GM23338 (cell line): Measurements from ENCODE around the gene ZNF483. TPM values are rescaled to one million over a fixed set of nuclear protein-coding genes. Genes with fewer than 3 reads are reported as not detected.

Experiments
- ATAC-seq: fragments of 200-7000 bp; cut with Tn5 transposase; 3 replicates; pipeline ENCODE4 v1.9.1; 2020
- DNase-seq: peaks from one replicate; pipeline ENCODE4 v3.0.0-alpha.2; 2015; ENCODE audit warnings: low spot score
- H2AFZ ChIP-seq: fragments of 200-600 bp; sonication (generic); 2 replicates; pipeline ENCODE4 v1.8.0; 2016; ENCODE audit warnings: antibody characterized with exemption, mild to moderate bottlenecking, moderate library complexity
- H3F3A ChIP-seq: fragments of 200-600 bp; sonication (generic); replicated peaks from 2 replicates; pipeline ENCODE4 v1.8.0; 2017; ENCODE audit warnings: antibody characterized with exemption, mixed run types, low read depth
- H3K27ac ChIP-seq: fragments of 200-600 bp; sonication (generic); 2 replicates; pipeline ENCODE4 v1.6.1; 2016; ENCODE audit warnings: low read depth
- H3K27me3 ChIP-seq: fragments of 200-600 bp; sonication (generic); 2 replicates; pipeline ENCODE4 v1.8.0; 2016; ENCODE audit warnings: mild to moderate bottlenecking, mixed run types, moderate library complexity; ENCODE audit not compliant: insufficient read depth
- H3K36me3 ChIP-seq: fragments of 200-600 bp; sonication (generic); 2 replicates; pipeline ENCODE4 v1.8.0; 2016; ENCODE audit warnings: mild to moderate bottlenecking; ENCODE audit not compliant: insufficient read depth
- H3K4me1 ChIP-seq: fragments of 200-600 bp; sonication (generic); 2 replicates; pipeline ENCODE4 v1.8.0; 2016; ENCODE audit warnings: mild to moderate bottlenecking, moderate library complexity; ENCODE audit not compliant: insufficient read depth
- H3K4me2 ChIP-seq: fragments of 200-600 bp; sonication (generic); 2 replicates; pipeline ENCODE4 v1.7.1; 2017; ENCODE audit warnings: mixed run types
- H3K4me3 ChIP-seq: fragments of 200-600 bp; sonication (generic); 2 replicates; pipeline ENCODE4 v1.6.1; 2016; ENCODE audit warnings: mixed run types
- H3K79me2 ChIP-seq: fragments of 200-600 bp; sonication (generic); replicated peaks from 2 replicates; pipeline ENCODE4 v1.8.0; 2017; ENCODE audit warnings: mild to moderate bottlenecking; ENCODE audit not compliant: insufficient read depth
- H3K9me2 ChIP-seq: fragments of 200-600 bp; sonication (generic); 2 replicates; pipeline ENCODE4 v1.8.0; 2017; ENCODE audit not compliant: insufficient read depth
- H4K20me1 ChIP-seq: fragments of 200-600 bp; sonication (generic); replicated peaks from 2 replicates; pipeline ENCODE4 v1.8.0; 2017; ENCODE audit warnings: mild to moderate bottlenecking; ENCODE audit not compliant: insufficient read depth
- H3K27ac Mint-ChIP-seq: 2 replicates; pipeline ENCODE4 v1.8.0; 2020; ENCODE audit warnings: inconsistent platforms, mild to moderate bottlenecking, moderate library complexity, mixed read lengths
- H3K27me3 Mint-ChIP-seq: 3 replicates; pipeline ENCODE4 v1.8.0; 2022; ENCODE audit warnings: low read depth, mild to moderate bottlenecking, moderate library complexity, mixed read lengths, inconsistent platforms; ENCODE audit not compliant: insufficient read depth, poor library complexity
- H3K36me3 Mint-ChIP-seq: 3 replicates; pipeline ENCODE4 v1.8.0; 2021; ENCODE audit warnings: low read depth, mild to moderate bottlenecking, inconsistent platforms, moderate library complexity, mixed read lengths
- H3K4me1 Mint-ChIP-seq: 3 replicates; pipeline ENCODE4 v1.8.0; 2020; ENCODE audit warnings: mild to moderate bottlenecking, inconsistent platforms, mixed read lengths
- H3K4me3 Mint-ChIP-seq: 3 replicates; pipeline ENCODE4 v1.8.0; 2021; ENCODE audit warnings: moderate library complexity, mild to moderate bottlenecking, inconsistent platforms, mixed read lengths
- H3K9me3 Mint-ChIP-seq: 3 replicates; pipeline ENCODE4 v1.8.0; 2020; ENCODE audit warnings: moderate library complexity, mild to moderate bottlenecking, inconsistent platforms, mixed read lengths
- CREB1 ChIP-seq: fragments of 250-450 bp; sonication (Bioruptor Pico); IDR thresholded peaks from 2 replicates; pipeline ENCODE4 v1.5.0; 2020; ENCODE audit warnings: low read depth, mild to moderate bottlenecking, moderate library complexity
- EZH2 ChIP-seq: fragments of 200-600 bp; sonication (generic); IDR thresholded peaks from one replicate; pipeline ENCODE4 v1.8.0; 2017; ENCODE audit warnings: antibody characterized with exemption, mild to moderate bottlenecking, low read depth; ENCODE audit not compliant: unreplicated experiment
- EZH2phosphoT487 ChIP-seq: fragments of 200-600 bp; sonication (generic); IDR thresholded peaks from one replicate; pipeline ENCODE4 v1.8.1; 2018; ENCODE audit warnings: antibody characterized with exemption; ENCODE audit not compliant: unreplicated experiment
- NANOG ChIP-seq: IDR thresholded peaks from 2 replicates; pipeline ENCODE4 v1.6.1; 2016; ENCODE audit warnings: antibody characterized with exemption, borderline replicate concordance
- REST ChIP-seq: IDR thresholded peaks from one replicate; pipeline ENCODE4 v1.6.1; 2018; ENCODE audit warnings: antibody characterized with exemption; ENCODE audit not compliant: unreplicated experiment
- ZNF331 ChIP-seq: fragments of 250-450 bp; sonication (Bioruptor Pico); IDR thresholded peaks from 2 replicates; pipeline ENCODE4 v1.5.0; 2020; ENCODE audit warnings: low read depth, mild to moderate bottlenecking, moderate library complexity
- polyA plus RNA-seq: library from polyadenylated mRNA; unstranded; fragments of >200 nt; fragmentation: Nextera tagmentation; extraction: Ambion mirVana; gene quantifications from 2 replicates; pipeline ENCODE4 v1.2.1, GENCODE V29; 2016
- total RNA-seq: library from RNA; depleted of rRNA; stranded (reverse); fragments of >200 nt; shearing (Covaris generic); gene quantifications from 2 replicates; pipeline ENCODE4 v1.2.3, GENCODE V29; 2014

ZNF483 gene
- total and polyA plus RNA-seq, 2 experiments from 2014 or later: 9.7 to 112 TPM

- TF ChIP-seq REST (no peak), ZNF331 (CRISPR knock-in tag) (no peak), EZH2 (no peak)
Measured at GRCh38 chr9:111599955-111600343, 75.0 kb downstream of the ZNF483 start (continued).

- H3K4me1 ChIP-seq: no peaks in the 10 kb centered on the region; the same call in 1 of the 2 replicates
- H3K79me2 ChIP-seq: no peaks in the 10 kb centered on the region
- TF ChIP-seq EZH2phosphoT487 (no peak), CREB1 (no peak), REST (no peak), NANOG (no peak)
- H2AFZ ChIP-seq: no peak overlapping the region
- H3K9me2 ChIP-seq: no peaks in the 10 kb centered on the region
- ATAC-seq (no peak), DNase-seq (no peak)
- H3K4me2 ChIP-seq: no peak overlapping the region
- H3K27ac ChIP-seq: no peak overlapping the region
- Mint-ChIP-seq H3K9me3 (no peaks in the 10 kb centered on the region; the same call in 2 of the 3 replicates), H3K36me3 (peaks cover 13% of the 10 kb centered on the region; the same call in 2 of the 3 replicates), H3K27me3 (peaks cover 24% of the 10 kb centered on the region), H3K27ac (no peak overlapping the region), H3K4me3 (no peak overlapping the region; the same call in 2 of the 3 replicates), H3K4me1 (peaks cover 5% of the 10 kb centered on the region; the same call in 2 of the 3 replicates)
- no peaks in the 10 kb centered on the region for H3F3A ChIP-seq
- peaks cover 24% of the 10 kb centered on the region for H3K27me3 ChIP-seq
- H3K4me3 ChIP-seq: no peak overlapping the region
- H3K36me3 ChIP-seq: 0 out of 2 replicates have a peak, but pooled peaks cover 4% of the 10 kb centered on the region
- no peaks in the 10 kb centered on the region for H4K20me1 ChIP-seq
Measured at GRCh38 chr9:111601237-111602018, 76.4 kb downstream of the ZNF483 start.
